Measurements from ENCODE around the gene FYN.
A peak's percentile ranks its signal among the peaks of the same experiment; 100 is the strongest.

FYN gene

GRCh38 chr6:111724505-111724904 is 148.7 kb downstream of the FYN start:
- no peak for DNase-seq (ENCODE audit: low spot score)

- DNase-seq (ENCODE audit: low spot score) = no peak
These were observed 149.2 kb downstream of the FYN start for GRCh38 chr6:111724039-111724438.

- no peak for DNase-seq (ENCODE audit: low spot score)
These were observed 149.8 kb downstream of the FYN start for GRCh38 chr6:111723412-111723970.

GRCh38 chr6:111722179-111722731 is 151.0 kb downstream of the FYN start:
- no peak for DNase-seq (ENCODE audit: low spot score)

- DNase-seq (ENCODE audit: low spot score) = no peak
These were observed 151.5 kb downstream of the FYN start for GRCh38 chr6:111721753-111722154.

- DNase-seq (ENCODE audit: low spot score) = no peak
These were observed 152.2 kb downstream of the FYN start for GRCh38 chr6:111720931-111721496.

DNA sequence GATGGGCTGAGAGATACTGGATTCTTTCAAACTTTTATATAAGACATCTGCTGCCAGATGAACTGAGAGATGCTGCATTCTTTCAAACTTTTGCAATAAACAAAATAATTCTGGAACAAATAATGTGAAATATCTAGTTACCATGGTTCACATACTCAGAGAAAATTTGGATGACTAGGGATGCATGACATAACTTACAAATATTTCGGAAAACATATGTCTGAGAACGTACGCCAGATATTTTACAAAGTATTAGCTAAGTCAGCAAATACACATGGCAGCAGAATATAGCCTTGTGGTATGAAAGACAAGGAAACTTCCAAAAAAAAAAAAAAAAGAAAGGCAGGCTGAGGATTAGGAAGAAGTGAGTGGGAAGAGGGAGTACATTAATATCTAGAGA is 154.3 kb downstream of the FYN start:
- DNase-seq (ENCODE audit: low spot score) = no peak

GRCh38 chr6:111718326-111718725 is 154.9 kb downstream of the FYN start:
- DNase-seq (ENCODE audit: low spot score) = no peak

GRCh38 chr6:111717621-111718020 is 155.6 kb downstream of the FYN start:
- DNase-seq (ENCODE audit: low spot score) = no peak

- DNase-seq (ENCODE audit: low spot score) = no peak
These were observed 156.9 kb downstream of the FYN start for GRCh38 chr6:111716325-111716724.

GRCh38 chr6:111715321-111715720 is 157.9 kb downstream of the FYN start:
- DNase-seq (ENCODE audit: low spot score) = no peak

GRCh38 chr6:111714416-111715270 is 158.6 kb downstream of the FYN start:
- DNase-seq (ENCODE audit: low spot score) = no peak

- no peak for DNase-seq (ENCODE audit: low spot score)
These were observed 159.4 kb downstream of the FYN start for GRCh38 chr6:111713811-111714210.

DNA sequence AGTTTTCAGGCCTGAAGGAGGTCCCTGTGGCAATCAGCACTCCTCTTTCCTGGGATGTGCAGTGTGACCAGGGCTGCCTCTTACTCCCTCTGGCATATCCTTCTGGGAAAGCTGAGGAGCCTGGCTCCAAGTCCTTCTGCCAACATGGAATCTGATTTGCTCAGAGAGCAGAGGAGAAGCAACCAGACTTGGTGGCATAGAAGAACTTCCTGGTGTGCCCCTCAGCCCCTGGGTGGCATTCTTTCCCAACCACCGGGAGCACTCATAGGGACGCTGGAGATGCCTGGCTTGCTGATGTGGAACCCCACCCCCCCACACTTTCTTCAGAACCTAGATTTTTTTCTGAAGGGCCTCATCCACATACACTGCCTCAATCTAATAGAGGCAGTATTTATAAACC is 160.0 kb downstream of the FYN start:
- no peak for DNase-seq (ENCODE audit: low spot score)

DNA sequence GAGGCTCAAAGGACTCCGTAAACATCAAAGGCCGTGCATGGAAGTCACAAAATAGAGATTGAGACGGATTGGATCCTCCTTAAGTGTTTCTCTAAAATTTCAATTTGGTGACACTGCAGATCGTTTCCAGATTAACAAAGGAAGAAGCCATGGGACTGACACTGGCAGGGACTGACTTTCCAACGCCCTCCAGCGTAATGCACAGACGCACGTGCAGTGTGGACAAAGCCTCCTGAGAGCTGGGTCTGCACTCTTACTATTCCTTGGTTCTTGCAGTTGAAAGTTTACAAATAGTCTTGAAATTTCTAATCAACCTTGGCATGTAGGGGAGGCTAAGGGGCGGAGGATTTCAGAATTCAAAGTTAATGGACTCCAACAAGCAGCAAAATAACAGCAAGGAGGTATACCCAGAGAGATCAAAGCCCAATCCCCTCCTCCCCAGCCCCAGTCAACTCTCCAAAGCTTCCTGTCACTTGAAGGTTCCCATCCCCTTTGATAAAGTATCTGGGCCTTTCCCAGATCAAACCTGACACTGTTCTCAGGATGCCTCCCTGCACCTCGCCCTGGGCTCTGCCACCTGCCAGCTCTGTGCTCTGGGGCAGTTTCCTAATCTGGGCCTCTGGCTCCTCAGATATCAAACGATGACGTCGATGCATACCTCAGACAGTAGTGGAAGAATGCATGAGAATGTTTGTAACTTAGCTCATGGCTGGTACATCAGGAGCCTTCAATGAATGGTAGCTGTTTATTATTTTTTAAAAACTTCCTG is 161.1 kb downstream of the FYN start:
- DNase-seq (ENCODE audit: low spot score) = peak; percentile 62

DNA sequence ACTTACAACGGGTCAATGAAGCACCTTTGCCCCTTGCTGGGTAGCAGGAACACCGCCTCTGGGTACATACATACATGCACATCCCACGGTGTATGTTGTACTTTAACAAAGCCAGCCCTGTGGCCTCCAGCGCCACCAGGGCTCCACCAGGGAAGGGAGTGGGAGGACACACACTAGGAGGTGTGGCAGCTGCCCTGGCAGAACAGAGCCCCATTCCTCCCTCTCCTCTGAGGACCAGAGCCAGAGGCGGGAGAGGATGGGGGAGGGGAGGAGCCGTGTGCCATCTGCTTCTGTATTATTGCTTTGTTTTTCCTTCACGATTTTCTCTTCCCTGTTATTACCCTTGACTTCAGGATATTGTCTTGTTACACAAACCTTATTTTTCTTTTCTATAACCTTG is 161.8 kb downstream of the FYN start:
- DNase-seq (ENCODE audit: low spot score) = peak; percentile 83

- DNase-seq (ENCODE audit: low spot score) = no peak
These were observed 162.3 kb downstream of the FYN start for GRCh38 chr6:111710911-111711310.

DNA sequence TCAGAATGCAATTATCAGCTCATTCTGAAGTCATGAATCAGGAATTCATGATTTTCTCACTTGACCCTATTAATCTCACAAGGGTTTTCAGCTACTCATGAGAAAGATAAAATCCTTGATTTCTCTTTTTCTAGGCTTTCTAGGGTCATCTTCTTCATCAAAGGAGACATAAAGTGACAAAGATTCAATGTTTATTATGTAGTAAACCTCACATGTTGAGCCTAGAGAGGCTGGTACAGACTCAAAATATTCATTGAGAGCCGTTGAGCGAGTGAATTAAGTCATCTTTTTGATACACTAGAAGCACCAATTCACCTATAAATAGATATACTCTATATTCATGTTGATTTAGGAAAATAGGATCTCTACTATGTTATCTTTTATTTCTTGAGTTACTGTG is 162.8 kb downstream of the FYN start:
- no peak for DNase-seq (ENCODE audit: low spot score)

- DNase-seq (ENCODE audit: low spot score) = peak; percentile 57
These were observed 163.4 kb downstream of the FYN start for GRCh38 chr6:111709615-111710398.

DNA sequence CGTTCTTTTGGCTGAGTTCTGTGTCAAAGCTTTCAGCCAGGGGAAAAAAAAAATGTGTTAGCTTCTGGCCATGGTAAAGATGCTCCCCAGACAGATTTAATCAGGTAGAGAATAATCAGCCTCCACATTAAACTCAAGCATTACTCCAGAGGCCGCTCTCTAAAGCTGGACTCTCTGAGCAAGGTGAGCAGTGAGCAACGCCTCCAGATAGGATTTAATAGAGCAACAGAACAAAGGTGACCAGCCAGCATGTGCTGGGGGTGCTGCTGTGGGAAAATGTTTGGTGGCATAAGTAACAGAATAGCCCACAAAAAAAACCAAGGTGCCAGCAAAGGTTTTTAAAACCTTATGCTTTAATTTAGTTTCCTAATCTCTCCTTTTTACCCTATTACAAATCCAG is 164.1 kb downstream of the FYN start:
- DNase-seq (ENCODE audit: low spot score) = no peak

DNA sequence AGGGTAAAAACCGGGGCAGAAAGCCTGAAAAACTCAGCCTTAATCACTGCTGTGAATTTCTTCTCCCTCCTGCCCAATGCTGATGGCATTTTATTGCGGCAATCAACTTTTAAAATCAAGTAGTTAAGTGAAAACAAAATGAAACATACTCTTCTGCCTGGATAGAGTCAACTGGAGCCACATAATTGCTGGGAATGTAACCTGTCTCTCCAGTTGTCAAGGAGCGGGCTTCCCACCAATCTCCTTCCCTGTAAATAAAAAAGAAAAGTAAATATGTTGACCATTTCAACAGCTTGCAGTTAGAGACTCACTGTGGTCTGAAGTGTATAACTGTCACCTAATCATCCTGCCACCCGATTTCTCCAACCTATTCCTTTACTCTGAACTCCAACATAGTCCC is 165.5 kb downstream of the FYN start:
- DNase-seq (ENCODE audit: low spot score) = no peak

Measured in SW480 (cell line).